GM19351 (cell line): ENCODE results near the gene AFF3.

Experiments used
- ATAC-seq: cut with Tn5 transposase; IDR thresholded peaks from one replicate; pipeline ENCODE4 v1.9.1; 2021; ENCODE audit warnings: mild to moderate bottlenecking, moderate library complexity; ENCODE audit not compliant: unreplicated experiment

AFF3 gene

GRCh38 chr2:100016756-100017155 lies 125.6 kb downstream of the AFF3 start:
- no peak for ATAC-seq

GRCh38 chr2:100015849-100016248 lies 126.5 kb downstream of the AFF3 start:
- ATAC-seq, result no peak

- ATAC-seq, result no peak
These were observed 128.3 kb downstream of the AFF3 start for GRCh38 chr2:100013892-100014677.

GRCh38 chr2:100012561-100012960 lies 129.8 kb downstream of the AFF3 start:
- ATAC-seq, result no peak

- no peak for ATAC-seq
These were observed 131.1 kb downstream of the AFF3 start for GRCh38 chr2:100011272-100011731.

GRCh38 chr2:100010606-100011005 lies 131.8 kb downstream of the AFF3 start:
- no peak for ATAC-seq

- no peak for ATAC-seq
These were observed 132.6 kb downstream of the AFF3 start for GRCh38 chr2:100009743-100010142.

- ATAC-seq, result no peak
These were observed 133.4 kb downstream of the AFF3 start for GRCh38 chr2:100008956-100009355.

GRCh38 chr2:100006516-100006915 lies 135.9 kb downstream of the AFF3 start:
- ATAC-seq, result no peak

GRCh38 chr2:100004959-100005387 lies 137.4 kb downstream of the AFF3 start:
- ATAC-seq, result no peak

- ATAC-seq, result no peak
These were observed 138.0 kb downstream of the AFF3 start for GRCh38 chr2:100004348-100004884.

GRCh38 chr2:100002059-100002458 lies 140.3 kb downstream of the AFF3 start:
- no peak for ATAC-seq

GRCh38 chr2:100000915-100001707 lies 141.3 kb downstream of the AFF3 start:
- ATAC-seq, result no peak

- no peak for ATAC-seq
These were observed 143.6 kb downstream of the AFF3 start for GRCh38 chr2:99998651-99999320.

GRCh38 chr2:99989905-99990304 lies 152.5 kb downstream of the AFF3 start:
- ATAC-seq, result no peak

- ATAC-seq, result no peak
These were observed 153.8 kb downstream of the AFF3 start for GRCh38 chr2:99988599-99988998.

GRCh38 chr2:99987160-99987559 lies 155.2 kb downstream of the AFF3 start:
- ATAC-seq, result no peak

GRCh38 chr2:99984799-99985515 lies 157.4 kb downstream of the AFF3 start:
- no peak for ATAC-seq

- ATAC-seq, result no peak
These were observed 159.6 kb downstream of the AFF3 start for GRCh38 chr2:99982744-99983143.

GRCh38 chr2:99981840-99982239 lies 160.6 kb downstream of the AFF3 start:
- no peak for ATAC-seq

GRCh38 chr2:99980176-99980575 lies 162.2 kb downstream of the AFF3 start:
- no peak for ATAC-seq
